IPS-NIHi11 (cell line): ENCODE measurements around the gene SMG1.
"Not testable (repeated sequence)": the region's sequence is repeated elsewhere in the genome, so short reads cannot be mapped to it uniquely, and the experiment has no call there.

Source experiments
- DNase-seq: peaks from one replicate; pipeline ENCODE4 v3.0.0; 2012; ENCODE audit warnings: mixed read lengths, low spot score

Gene SMG1

GRCh38 chr16:18799500-18799899 is 126.7 kb downstream of the SMG1 start:
- no peak for DNase-seq

- no peak for DNase-seq
Observed at GRCh38 chr16:18797746-18798145, 128.5 kb downstream of the SMG1 start.

- no peak for DNase-seq
Observed at GRCh38 chr16:18796377-18796776, 129.8 kb downstream of the SMG1 start.

GRCh38 chr16:18792836-18793433 is 133.3 kb downstream of the SMG1 start:
- no peak for DNase-seq

GRCh38 chr16:18789850-18790706 is 136.1 kb downstream of the SMG1 start, which contains the start of gene RPS15A:
Gene RPS15A, minus strand, starts transcription at chr16:18790334. Its CDS starts 1,221 bp downstream, at chr16:18789113.
- peak; percentile 97 for DNase-seq

- DNase-seq, result no peak
Observed at GRCh38 chr16:18789515-18789849, 136.7 kb downstream of the SMG1 start.

GRCh38 chr16:18788828-18789514 is 137.2 kb downstream of the SMG1 start:
- DNase-seq, result no peak

- DNase-seq, result no peak
Observed at GRCh38 chr16:18784917-18785623, 141.1 kb downstream of the SMG1 start.

GRCh38 chr16:18783430-18784341 is 142.5 kb downstream of the SMG1 start:
- no peak for DNase-seq

- DNase-seq, result no peak
Observed at GRCh38 chr16:18782697-18783429, 143.3 kb downstream of the SMG1 start.

GRCh38 chr16:18781232-18781631 is 145.0 kb downstream of the SMG1 start:
- DNase-seq, result not testable (repeated sequence)

- not testable (repeated sequence) for DNase-seq
Observed at GRCh38 chr16:18780460-18781026, 145.7 kb downstream of the SMG1 start.

- DNase-seq, result not testable (repeated sequence)
Observed at GRCh38 chr16:18777664-18778063, 148.5 kb downstream of the SMG1 start.

GRCh38 chr16:18776334-18776733 is 149.9 kb downstream of the SMG1 start:
- DNase-seq, result not testable (repeated sequence)

- not testable (repeated sequence) for DNase-seq
Observed at GRCh38 chr16:18774651-18775050, 151.6 kb downstream of the SMG1 start.

- not testable (repeated sequence) for DNase-seq
Observed at GRCh38 chr16:18772171-18772570, 154.0 kb downstream of the SMG1 start.

GRCh38 chr16:18770336-18770962 is 155.8 kb downstream of the SMG1 start:
- not testable (repeated sequence) for DNase-seq

GRCh38 chr16:18767217-18767616 is 159.0 kb downstream of the SMG1 start:
- not testable (repeated sequence) for DNase-seq

- DNase-seq, result not testable (repeated sequence)
Observed at GRCh38 chr16:18762713-18763112, 163.5 kb downstream of the SMG1 start.
